OCI-LY1 (cell line): ENCODE measurements around the gene DLG1.

ENCODE experiments used
- H2AFZ ChIP-seq: fragments of 200-600 bp; sonication (generic), shearing (Covaris generic); 2 replicates; pipeline ENCODE4 v1.6.0; 2014; ENCODE audit warnings: antibody characterized with exemption, mild to moderate bottlenecking, low read length
- H3F3A ChIP-seq: fragments of 200-600 bp; sonication (generic), shearing (Covaris generic); 2 replicates; pipeline ENCODE4 v1.6.0; 2014; ENCODE audit warnings: mild to moderate bottlenecking, antibody characterized with exemption, low read length, moderate library complexity; ENCODE audit not compliant: insufficient read depth
- H3K27ac ChIP-seq: fragments of 200-600 bp; sonication (generic); 2 replicates; pipeline ENCODE4 v1.5.1; 2014; ENCODE audit warnings: low read length, mixed run types, mild to moderate bottlenecking, low read depth; ENCODE audit not compliant: poor library complexity, severe bottlenecking
- H3K27me3 ChIP-seq: fragments of 200-600 bp; sonication (generic); 2 replicates; pipeline ENCODE4 v1.6.0; 2014; ENCODE audit warnings: antibody characterized with exemption, mild to moderate bottlenecking, low read length, moderate library complexity; ENCODE audit not compliant: insufficient read depth
- H3K36me3 ChIP-seq: fragments of 200-600 bp; sonication (generic); 2 replicates; pipeline ENCODE4 v1.6.1; 2014; ENCODE audit warnings: mild to moderate bottlenecking, antibody characterized with exemption, low read length, moderate library complexity, mixed read lengths; ENCODE audit not compliant: insufficient read depth
- H3K4me1 ChIP-seq: fragments of 200-600 bp; sonication (generic); 2 replicates; pipeline ENCODE4 v1.5.1; 2014; ENCODE audit warnings: mild to moderate bottlenecking, low read length, moderate library complexity; ENCODE audit not compliant: insufficient read depth, severe bottlenecking
- H3K4me2 ChIP-seq: fragments of 200-600 bp; sonication (generic), shearing (Covaris generic); 2 replicates; pipeline ENCODE4 v1.6.1; 2014; ENCODE audit warnings: low read length
- H3K4me3 ChIP-seq: fragments of 200-600 bp; sonication (generic); 2 replicates; pipeline ENCODE4 v1.5.1; 2014; ENCODE audit warnings: low read length, low read depth, mild to moderate bottlenecking, mixed read lengths; ENCODE audit not compliant: poor library complexity, severe bottlenecking
- H3K79me2 ChIP-seq: fragments of 200-600 bp; shearing (Covaris generic); 2 replicates; pipeline ENCODE4 v1.6.1; 2016; ENCODE audit warnings: mixed run types, low read length, mixed read lengths; ENCODE audit not compliant: insufficient read depth
- H3K9ac ChIP-seq: fragments of 200-600 bp; sonication (generic), shearing (Covaris generic); 2 replicates; pipeline ENCODE4 v1.6.1; 2014; ENCODE audit warnings: mild to moderate bottlenecking, low read length, mixed read lengths
- H3K9me2 ChIP-seq: fragments of 200-600 bp; sonication (generic), shearing (Covaris generic); 2 replicates; pipeline ENCODE4 v1.6.1; 2014; ENCODE audit warnings: low read depth, mild to moderate bottlenecking, low read length, mixed read lengths
- H3K9me3 ChIP-seq: fragments of 200-600 bp; shearing (Covaris generic); 2 replicates; pipeline ENCODE4 v1.6.1; 2014; ENCODE audit warnings: low read length, mixed read lengths
- H4K20me1 ChIP-seq: fragments of 200-600 bp; sonication (generic), shearing (Covaris generic); 2 replicates; pipeline ENCODE4 v1.6.0; 2016; ENCODE audit warnings: mild to moderate bottlenecking, low read length; ENCODE audit not compliant: insufficient read depth
- EZH2 ChIP-seq: fragments of 200-600 bp; sonication (generic), shearing (Covaris generic); IDR thresholded peaks from 2 replicates; pipeline ENCODE4 v1.8.0; 2017; ENCODE audit warnings: borderline replicate concordance, mixed run types, mild to moderate bottlenecking, antibody characterized with exemption, low read length, moderate library complexity, mixed read lengths
- TF ChIP-seq, protein P1 (sequence below): fragments of 200-600 bp; sonication (generic), shearing (Covaris generic); IDR thresholded peaks from 2 replicates; pipeline ENCODE4 v1.5.1; 2017; ENCODE audit warnings: mild to moderate bottlenecking, antibody characterized with exemption, low read length, moderate library complexity, mixed read lengths

Gene DLG1

DNA sequence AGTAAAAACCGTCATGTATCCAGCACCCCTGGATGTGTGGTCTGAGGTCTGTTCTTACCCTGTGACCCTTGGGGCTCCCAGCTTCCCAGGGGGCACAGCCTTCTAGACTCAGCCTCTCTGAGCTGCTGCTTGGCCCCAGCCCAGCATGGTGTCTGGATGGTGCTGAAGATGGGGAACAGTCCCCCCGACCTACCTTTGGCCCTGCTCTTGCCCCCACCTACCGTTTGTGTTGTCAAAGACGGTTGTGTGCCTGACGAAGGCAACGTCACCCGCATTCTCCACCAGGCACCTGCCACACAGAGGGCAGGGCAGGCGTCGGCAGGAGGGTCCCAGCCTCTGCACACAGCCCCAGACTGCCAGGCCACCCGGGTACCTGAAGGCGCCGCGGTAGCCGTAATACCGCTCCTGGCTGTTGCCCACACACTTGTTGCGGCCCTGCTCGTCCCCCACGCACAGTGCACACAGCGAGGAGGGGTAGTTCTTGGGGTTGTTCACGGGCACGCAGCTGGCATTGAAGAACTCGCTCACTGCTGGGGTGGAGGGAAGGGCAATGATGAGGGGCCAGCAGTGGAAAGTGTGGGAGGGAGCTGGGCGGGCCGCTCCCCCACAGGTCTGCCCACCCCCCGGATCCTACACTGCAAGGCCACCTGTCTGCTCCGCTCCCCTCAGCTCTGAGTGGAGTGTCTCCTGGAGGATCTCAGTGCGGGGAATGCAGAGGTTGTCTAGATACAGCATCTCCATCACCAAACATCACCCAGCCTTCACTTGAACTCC lies 289.8 kb downstream of the DLG1 start:
- Histone ChIP-seq H3F3A (no peaks in the 10 kb centered on the region), H3K4me1 (peaks cover 10% of the 10 kb centered on the region), H3K79me2 (no peaks in the 10 kb centered on the region), H3K9me2 (no peaks in the 10 kb centered on the region), H3K9me3 (no peaks in the 10 kb centered on the region), H3K9ac (no peak overlapping the region), H3K4me3 (no peak overlapping the region), H3K36me3 (no peaks in the 10 kb centered on the region), H3K27ac (no peak overlapping the region), H3K27me3 (peaks cover 31% of the 10 kb centered on the region), H3K4me2 (no peak overlapping the region), H2AFZ (no peak overlapping the region), H4K20me1 (no peaks in the 10 kb centered on the region)
- TF ChIP-seq, protein P1, sequence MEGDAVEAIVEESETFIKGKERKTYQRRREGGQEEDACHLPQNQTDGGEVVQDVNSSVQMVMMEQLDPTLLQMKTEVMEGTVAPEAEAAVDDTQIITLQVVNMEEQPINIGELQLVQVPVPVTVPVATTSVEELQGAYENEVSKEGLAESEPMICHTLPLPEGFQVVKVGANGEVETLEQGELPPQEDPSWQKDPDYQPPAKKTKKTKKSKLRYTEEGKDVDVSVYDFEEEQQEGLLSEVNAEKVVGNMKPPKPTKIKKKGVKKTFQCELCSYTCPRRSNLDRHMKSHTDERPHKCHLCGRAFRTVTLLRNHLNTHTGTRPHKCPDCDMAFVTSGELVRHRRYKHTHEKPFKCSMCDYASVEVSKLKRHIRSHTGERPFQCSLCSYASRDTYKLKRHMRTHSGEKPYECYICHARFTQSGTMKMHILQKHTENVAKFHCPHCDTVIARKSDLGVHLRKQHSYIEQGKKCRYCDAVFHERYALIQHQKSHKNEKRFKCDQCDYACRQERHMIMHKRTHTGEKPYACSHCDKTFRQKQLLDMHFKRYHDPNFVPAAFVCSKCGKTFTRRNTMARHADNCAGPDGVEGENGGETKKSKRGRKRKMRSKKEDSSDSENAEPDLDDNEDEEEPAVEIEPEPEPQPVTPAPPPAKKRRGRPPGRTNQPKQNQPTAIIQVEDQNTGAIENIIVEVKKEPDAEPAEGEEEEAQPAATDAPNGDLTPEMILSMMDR: no peak
- TF ChIP-seq EZH2: no peak

DNA sequence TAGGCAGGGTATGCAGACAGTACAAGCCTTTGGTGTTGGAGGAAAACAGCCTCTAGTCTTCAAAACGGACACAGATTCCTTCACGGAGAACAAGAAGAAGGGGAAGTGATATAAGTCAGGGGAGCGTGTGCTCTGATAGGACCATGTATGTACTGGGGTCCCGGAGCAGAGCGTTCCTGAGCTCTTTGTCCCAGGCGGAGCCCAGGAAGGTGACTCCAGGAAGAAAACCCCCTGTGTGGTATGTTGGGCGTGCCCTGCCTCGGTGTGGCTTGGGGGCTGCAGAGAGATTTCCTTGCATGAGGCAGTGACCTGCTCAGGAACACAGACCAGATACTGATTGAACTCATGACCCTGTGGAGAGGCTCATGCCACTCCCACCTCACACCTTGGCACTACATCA lies 290.5 kb downstream of the DLG1 start:
- Histone ChIP-seq H3K36me3 (no peaks in the 10 kb centered on the region), H3K9me2 (no peaks in the 10 kb centered on the region), H3K4me3 (no peak overlapping the region), H3K9me3 (no peaks in the 10 kb centered on the region), H3K4me2 (no peak overlapping the region), H3K27ac (no peak overlapping the region), H3K9ac (no peak overlapping the region), H3K4me1 (peaks cover 12% of the 10 kb centered on the region), H3K79me2 (no peaks in the 10 kb centered on the region), H3K27me3 (peaks cover 28% of the 10 kb centered on the region), H2AFZ (no peak overlapping the region), H4K20me1 (no peaks in the 10 kb centered on the region), H3F3A (no peaks in the 10 kb centered on the region)
- no peak for TF ChIP-seq EZH2
- TF ChIP-seq, protein P1: no peak

DNA sequence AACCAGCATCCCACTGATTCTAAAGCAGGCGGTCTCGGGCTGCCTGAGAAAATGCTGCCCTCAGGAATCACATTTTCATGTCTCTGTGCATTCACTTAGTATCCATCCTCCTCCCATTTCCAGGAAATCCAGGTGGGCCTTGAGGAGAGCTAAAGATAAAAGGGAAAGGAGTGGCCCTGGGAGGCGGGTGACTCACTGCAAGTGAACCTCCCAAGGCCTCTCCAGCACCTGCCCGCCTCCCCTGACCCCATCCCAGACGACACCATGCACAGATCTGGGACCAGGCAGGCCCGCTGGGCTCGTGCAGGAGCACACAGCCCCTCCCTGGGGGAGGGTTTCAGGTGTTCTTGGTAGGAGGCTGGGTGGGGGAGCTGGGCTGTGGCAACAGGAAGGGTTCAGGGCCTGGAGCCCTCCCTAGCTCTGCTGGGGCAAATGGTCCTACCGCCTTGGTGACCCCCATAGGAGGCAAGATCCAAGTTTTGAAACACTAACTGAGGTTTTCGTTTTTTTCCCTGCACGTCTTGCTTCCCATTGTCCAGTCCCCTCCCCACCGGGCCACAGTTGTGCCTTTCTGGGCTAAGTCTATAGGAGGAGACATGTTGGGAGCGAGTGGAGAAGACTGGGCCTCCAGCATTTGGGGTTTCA lies 291.0 kb downstream of the DLG1 start:
- Histone ChIP-seq H3K4me1 (peaks cover 14% of the 10 kb centered on the region), H3K4me2 (no peak overlapping the region), H4K20me1 (no peaks in the 10 kb centered on the region), H3K9ac (no peak overlapping the region), H3K4me3 (no peak overlapping the region), H3K27ac (no peak overlapping the region), H3K9me2 (no peaks in the 10 kb centered on the region), H3F3A (no peaks in the 10 kb centered on the region), H3K36me3 (no peaks in the 10 kb centered on the region), H3K9me3 (no peaks in the 10 kb centered on the region), H3K79me2 (no peaks in the 10 kb centered on the region), H3K27me3 (peaks cover 26% of the 10 kb centered on the region), H2AFZ (no peak overlapping the region)
- no peak for TF ChIP-seq EZH2
- TF ChIP-seq, protein P1: no peak
